Keratinocyte (primary cell): ENCODE results near the gene NTNG1. TPM values are rescaled to one million over a fixed set of nuclear protein-coding genes. Genes with fewer than 3 reads are reported as not detected.

Source experiments
- DNase-seq: peaks from one replicate; pipeline ENCODE4 v3.0.0-alpha.2; 2011; ENCODE audit warnings: low read depth, missing footprints, low spot score
- FAIRE-seq: peaks from 2 replicates; lab custom pipeline; 2011; peaks lifted over from hg19 to GRCh38; lab: Jason Lieb, UNC
- H2AFZ ChIP-seq: 2 replicates; pipeline ENCODE4 v1.6.0; 2012; ENCODE audit warnings: low read length, control low read depth, inconsistent platforms; ENCODE audit not compliant: control insufficient read depth
- H3K27ac ChIP-seq: 2 replicates; pipeline ENCODE4 v1.5.1; 2011; ENCODE audit warnings: low read length; ENCODE audit not compliant: control insufficient read depth, insufficient read depth
- H3K27me3 ChIP-seq: 3 replicates; pipeline ENCODE4 v1.6.0; 2011; ENCODE audit warnings: low read length; ENCODE audit not compliant: control insufficient read depth, insufficient read depth; ENCODE audit errors: extremely low read depth
- H3K36me3 ChIP-seq, 2 experiments: 2 replicates in 1 of 2; 3 replicates in 1 of 2; pipeline ENCODE4 v1.5.1; 2011; ENCODE audit warnings: low read length in 2 of 2, mild to moderate bottlenecking in 1 of 2; ENCODE audit not compliant: control insufficient read depth in 2 of 2, insufficient read depth in 2 of 2; ENCODE audit errors: extremely low read depth in 1 of 2
- H3K4me1 ChIP-seq: 3 replicates; pipeline ENCODE4 v1.5.1; 2011; ENCODE audit warnings: low read length; ENCODE audit not compliant: control insufficient read depth, insufficient read depth; ENCODE audit errors: extremely low read depth
- H3K4me2 ChIP-seq: 3 replicates; pipeline ENCODE4 v1.6.0; 2011; ENCODE audit warnings: low read depth, low read length; ENCODE audit not compliant: control insufficient read depth, insufficient read depth; ENCODE audit errors: extremely low read depth
- H3K4me3 ChIP-seq, 3 experiments: fragments of 200-600 bp in 1 of 3; sonication (generic) in 1 of 3; 2 replicates in 2 of 3; 3 replicates in 1 of 3; pipeline ENCODE4 v1.5.1; 2011 to 2016; ENCODE audit warnings: low read length in 3 of 3, mild to moderate bottlenecking in 3 of 3, control low read depth in 2 of 3, inconsistent platforms in 1 of 3, low read depth in 1 of 3, mixed read lengths in 1 of 3, mixed run types in 1 of 3, moderate library complexity in 1 of 3; ENCODE audit not compliant: control insufficient read depth in 2 of 3, insufficient read depth in 2 of 3; ENCODE audit errors: extremely low read depth in 1 of 3
- H3K79me2 ChIP-seq: 2 replicates; pipeline ENCODE4 v1.6.0; 2012; ENCODE audit warnings: low read length; ENCODE audit not compliant: control insufficient read depth, insufficient read depth
- H3K9ac ChIP-seq: 3 replicates; pipeline ENCODE4 v1.6.0; 2011; ENCODE audit warnings: low read length; ENCODE audit not compliant: control insufficient read depth, insufficient read depth; ENCODE audit errors: extremely low read depth
- H3K9me1 ChIP-seq: 3 replicates; pipeline ENCODE4 v1.6.0; 2011; ENCODE audit warnings: low read length; ENCODE audit not compliant: control insufficient read depth, insufficient read depth; ENCODE audit errors: extremely low read depth
- H3K9me3 ChIP-seq: 2 replicates; pipeline ENCODE4 v1.5.1; 2012; ENCODE audit warnings: low read depth, low read length; ENCODE audit not compliant: control insufficient read depth
- H4K20me1 ChIP-seq: 3 replicates; pipeline ENCODE4 v1.6.0; 2011; ENCODE audit warnings: low read length; ENCODE audit not compliant: control insufficient read depth, insufficient read depth; ENCODE audit errors: extremely low read depth
- CTCF ChIP-seq, 3 experiments: IDR thresholded peaks in 1 of 3; conservative IDR thresholded peaks in 1 of 3; optimal IDR thresholded peaks in 1 of 3; 2 replicates in 2 of 3; 3 replicates in 1 of 3; pipeline versions ENCODE3 to v1.5.1; 2011; ENCODE audit warnings: low read length in 3 of 3, mild to moderate bottlenecking in 3 of 3, moderate library complexity in 2 of 3, control low read depth in 1 of 3, inconsistent platforms in 1 of 3; ENCODE audit not compliant: insufficient read depth in 2 of 3; ENCODE audit errors: extremely low read depth in 1 of 3
- EZH2 ChIP-seq: IDR thresholded peaks from one replicate; pipeline ENCODE4 v1.6.1; 2012; ENCODE audit warnings: inconsistent platforms, mild to moderate bottlenecking, low read length, moderate library complexity
- dilution Hi-C: fragments of 300-500 bp; cut with MboI; formaldehyde crosslinking; loops from one replicate; pipeline ENCODE4 v1.7.0; 2020; ENCODE audit warnings: low sequenced_read_pairs; ENCODE audit not compliant: extremely low pct_ligation_motif_present
- polyA plus RNA-seq, 5 experiments: library from polyadenylated mRNA; depleted of rRNA in 3 of 5; stranded (reverse) in 3 of 5; stranded (forward) in 1 of 5; unstranded in 1 of 5; fragments of >200 nt; gene quantifications; 1 replicate in 1 of 5; 2 replicates in 3 of 5; 3 replicates in 1 of 5; pipeline versions ENCODE4 v1.2.1 to v1.2.3, GENCODE V29; 2011 to 2012; ENCODE audit warnings: missing spikeins in 2 of 5, low read depth in 1 of 5, low replicate concordance in 1 of 5

NTNG1 gene
- polyA plus RNA-seq, 1 donor (not counting 4 experiments of a cell fraction or from before 2014, with no cell fraction given) = 8.1 TPM

DNA sequence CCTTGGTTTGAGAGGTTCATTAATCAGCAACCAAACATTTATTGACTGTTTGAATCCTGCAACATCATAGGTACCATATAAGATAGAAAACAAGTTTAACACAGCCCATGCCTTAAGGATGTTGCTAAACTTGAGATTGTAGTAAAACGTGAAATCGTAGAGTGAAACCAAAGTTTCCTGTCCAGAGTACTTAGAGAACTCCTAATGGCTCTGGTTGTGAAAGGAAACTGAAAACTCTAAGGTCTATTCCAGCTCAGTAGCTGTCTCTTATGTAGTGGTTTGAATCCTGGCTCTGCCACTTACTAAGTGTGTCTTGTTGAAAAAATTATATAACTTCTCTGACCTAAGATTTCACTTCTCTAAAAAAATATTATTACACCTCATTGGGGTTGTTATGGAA, 310.9 kb downstream of the NTNG1 start:
- TF ChIP-seq CTCF (optimal IDR thresholded peaks at IDR 0.05 in 1 of 3, IDR thresholded peaks at IDR 0.05 in 1 of 3, conservative IDR thresholded peaks at IDR 0.05 in 1 of 3; ENCODE audit: extremely low read depth in 1 of 3, insufficient read depth in 2 of 3, low read length in 3 of 3) = no peak
- TF ChIP-seq EZH2 = no peak
- Histone ChIP-seq H3K27ac (no peak overlapping the region), H3K27me3 (no peaks in the 10 kb centered on the region), H2AFZ (no peak overlapping the region), H3K4me3 (no peak overlapping the region), H3K4me2 (no peak overlapping the region), H3K79me2 (no peaks in the 10 kb centered on the region), H4K20me1 (no peaks in the 10 kb centered on the region), H3K9ac (no peak overlapping the region), H3K36me3 (no peaks in the 10 kb centered on the region), H3K9me3 (no peaks in the 10 kb centered on the region), H3K4me1 (no peaks in the 10 kb centered on the region), H3K9me1 (no peaks in the 10 kb centered on the region)
- dilution Hi-C loops = no loop called here
- FAIRE-seq (no peak), DNase-seq (no peak)

GRCh38 chr1:107454791-107455190, 314.0 kb downstream of the NTNG1 start:
- H2AFZ ChIP-seq = no peak overlapping the region
- H3K27ac ChIP-seq = no peak overlapping the region
- no peak for TF ChIP-seq EZH2
- TF ChIP-seq CTCF (optimal IDR thresholded peaks at IDR 0.05 in 1 of 3, IDR thresholded peaks at IDR 0.05 in 1 of 3, conservative IDR thresholded peaks at IDR 0.05 in 1 of 3; ENCODE audit: extremely low read depth in 1 of 3, insufficient read depth in 2 of 3, low read length in 3 of 3) = no peak
- FAIRE-seq = no peak
- H3K4me1 ChIP-seq = no peaks in the 10 kb centered on the region
- H4K20me1 ChIP-seq = no peaks in the 10 kb centered on the region
- H3K4me2 ChIP-seq = no peak overlapping the region
- no peaks in the 10 kb centered on the region for H3K36me3 ChIP-seq
- no peak for DNase-seq
- H3K9me3 ChIP-seq = no peaks in the 10 kb centered on the region
- H3K27me3 ChIP-seq = no peaks in the 10 kb centered on the region
- dilution Hi-C loops = no loop called here
- H3K79me2 ChIP-seq = no peaks in the 10 kb centered on the region
- H3K9me1 ChIP-seq = no peaks in the 10 kb centered on the region
- no peak overlapping the region for H3K4me3 ChIP-seq
- H3K9ac ChIP-seq = no peak overlapping the region
